Prostate gland (tissue), 2 donors: ENCODE data around the gene RHPN2. TPM values are rescaled to one million over a fixed set of nuclear protein-coding genes. Genes with fewer than 3 reads are reported as not detected.
"Not testable (repeated sequence)": the region's sequence is repeated elsewhere in the genome, so short reads cannot be mapped to it uniquely, and the experiment has no call there.

Experiments
- DNase-seq: peaks from one replicate; pipeline ENCODE4 v3.0.0-alpha.2; 2019; ENCODE audit warnings: low spot score
- H3K27ac ChIP-seq, 2 donors: fragments of 200-600 bp; sonication (generic); 2 replicates each; pipeline ENCODE4 v1.5.1; 2017 to 2019
- H3K27me3 ChIP-seq: fragments of 200-600 bp; sonication (generic); replicated peaks from 2 replicates; pipeline ENCODE4 v1.5.1; 2019; ENCODE audit not compliant: insufficient read depth
- H3K36me3 ChIP-seq, 2 donors: fragments of 200-600 bp; sonication (generic); 1 replicate in 1 of 2; 2 replicates in 1 of 2; pipeline versions ENCODE4 v1.5.1 to v1.8.1; 2017 to 2019
- H3K4me1 ChIP-seq: fragments of 200-600 bp; sonication (generic); replicated peaks from 2 replicates; pipeline ENCODE4 v1.5.1; 2019
- H3K4me3 ChIP-seq, 2 donors: fragments of 200-600 bp; sonication (generic); 2 replicates each; pipeline ENCODE4 v1.5.1; 2017 to 2019
- H3K9me3 ChIP-seq: fragments of 200-600 bp; sonication (generic); 2 replicates; pipeline ENCODE4 v1.5.1; 2017
- POLR2A ChIP-seq: fragments of 450-650 bp; IDR thresholded peaks from one replicate; pipeline ENCODE4 v1.6.1; 2016; ENCODE audit warnings: antibody characterized with exemption, mild to moderate bottlenecking
- POLR2AphosphoS5 ChIP-seq: sonication (generic); formaldehyde crosslinking; IDR thresholded peaks from one replicate; pipeline ENCODE4 v1.6.1; 2017; ENCODE audit warnings: antibody characterized with exemption
- WGBS: methylation state at CpG from one replicate; pipeline ENCODE4 v1.1.5; 2018; 5-methylcytosine and 5-hydroxymethylcytosine counted together
- intact Hi-C: fragments of 100-400 bp; cut with DNase I; formaldehyde crosslinking; loops from one replicate; pipeline ENCODE4 v1.14.2; 2022
- total RNA-seq, 2 donors: library from RNA; depleted of rRNA; stranded (reverse); fragments of >200 nt; gene quantifications; one replicate each; pipeline ENCODE4 v1.1.0, GENCODE V29; 2016
- TF ChIP-seq, protein P1 (sequence below), 4 experiments: fragments of 200-600 bp in 2 of 4; fragments of 450-650 bp in 2 of 4; sonication (generic) in 2 of 4; IDR thresholded peaks; 1 replicate in 3 of 4; 2 replicates in 1 of 4; pipeline ENCODE4 v1.5.1; 2016 to 2019; ENCODE audit warnings: antibody characterized with exemption in 4 of 4, mild to moderate bottlenecking in 2 of 4, moderate library complexity in 2 of 4

RHPN2 gene
- total RNA-seq, 2 donors from 2014 or later, result 46.2 to 95.0 TPM

DNA sequence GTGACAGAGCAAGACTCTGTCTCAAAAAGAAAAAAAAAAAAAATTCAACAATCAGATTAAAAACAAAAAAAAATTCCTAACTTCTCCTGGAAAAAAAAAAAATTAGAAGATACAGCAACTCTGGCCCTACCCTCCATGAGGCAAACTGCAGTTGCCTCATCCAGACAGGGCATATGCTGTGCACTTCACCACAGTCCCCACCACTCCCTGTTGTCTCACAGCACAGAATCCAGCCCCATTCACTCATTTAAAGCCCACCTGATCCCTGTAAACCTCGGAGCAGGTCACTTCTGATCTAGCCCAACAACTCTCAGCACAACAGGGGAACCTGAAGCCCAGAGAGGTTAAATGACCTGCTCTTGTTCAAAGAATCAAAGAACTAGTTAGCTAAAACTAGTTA lies 24.9 kb downstream of the RHPN2 start:
- peak overlapping the region; percentile 63 to 87 for H3K27ac ChIP-seq

DNA sequence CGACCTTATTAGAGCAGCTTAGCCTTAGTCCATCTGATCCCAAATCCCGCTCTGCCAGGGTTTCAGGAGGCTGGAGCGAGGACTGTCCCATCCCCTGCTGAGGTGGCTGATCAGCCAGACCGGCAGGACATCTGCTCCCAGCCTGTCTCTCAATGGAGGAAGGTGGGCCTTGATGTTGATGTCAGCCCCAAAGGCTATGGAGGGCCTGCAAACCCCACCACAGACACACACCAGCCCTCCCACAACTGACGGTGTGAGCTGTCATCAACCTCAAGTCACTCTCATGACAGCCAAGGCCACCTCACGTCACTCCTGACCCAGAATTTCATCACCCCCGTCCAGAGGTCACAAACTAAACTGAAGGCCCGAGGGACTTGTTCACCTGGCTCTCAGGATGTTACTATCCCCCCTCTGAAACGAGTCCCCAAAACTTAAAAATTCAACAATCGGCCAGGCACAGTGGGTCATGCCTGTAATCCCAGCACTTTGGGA lies 25.5 kb downstream of the RHPN2 start:
- Histone ChIP-seq H3K4me1 (peaks cover 5% of the 10 kb centered on the region), H3K27me3 (no peaks in the 10 kb centered on the region), H3K9me3 (no peaks in the 10 kb centered on the region), H3K27ac (peak overlapping the region; percentile 63 to 87), H3K4me3 (no peak overlapping the region), H3K36me3 (no peaks in the 10 kb centered on the region)
- peak; percentile 13 for TF ChIP-seq POLR2AphosphoS5
- TF ChIP-seq, protein P1, sequence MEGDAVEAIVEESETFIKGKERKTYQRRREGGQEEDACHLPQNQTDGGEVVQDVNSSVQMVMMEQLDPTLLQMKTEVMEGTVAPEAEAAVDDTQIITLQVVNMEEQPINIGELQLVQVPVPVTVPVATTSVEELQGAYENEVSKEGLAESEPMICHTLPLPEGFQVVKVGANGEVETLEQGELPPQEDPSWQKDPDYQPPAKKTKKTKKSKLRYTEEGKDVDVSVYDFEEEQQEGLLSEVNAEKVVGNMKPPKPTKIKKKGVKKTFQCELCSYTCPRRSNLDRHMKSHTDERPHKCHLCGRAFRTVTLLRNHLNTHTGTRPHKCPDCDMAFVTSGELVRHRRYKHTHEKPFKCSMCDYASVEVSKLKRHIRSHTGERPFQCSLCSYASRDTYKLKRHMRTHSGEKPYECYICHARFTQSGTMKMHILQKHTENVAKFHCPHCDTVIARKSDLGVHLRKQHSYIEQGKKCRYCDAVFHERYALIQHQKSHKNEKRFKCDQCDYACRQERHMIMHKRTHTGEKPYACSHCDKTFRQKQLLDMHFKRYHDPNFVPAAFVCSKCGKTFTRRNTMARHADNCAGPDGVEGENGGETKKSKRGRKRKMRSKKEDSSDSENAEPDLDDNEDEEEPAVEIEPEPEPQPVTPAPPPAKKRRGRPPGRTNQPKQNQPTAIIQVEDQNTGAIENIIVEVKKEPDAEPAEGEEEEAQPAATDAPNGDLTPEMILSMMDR (IDR thresholded peaks at IDR 0.05), result no peak
- intact Hi-C loops, result no loop called here
- 92% methylated on average over 10 of the region's 10 CpGs for WGBS
- DNase-seq, result no peak

More for the DNA sequence above, 24.9 kb downstream of the RHPN2 start:
- H3K4me1 ChIP-seq, result peaks cover 5% of the 10 kb centered on the region
- intact Hi-C loops, result no loop called here
- TF ChIP-seq POLR2AphosphoS5 (no peak), POLR2A (no peak)
- TF ChIP-seq, protein P1 (IDR thresholded peaks at IDR 0.05), result no peak
- no peaks in the 10 kb centered on the region for H3K9me3 ChIP-seq
- no peak overlapping the region for H3K4me3 ChIP-seq
- WGBS, result 80% methylated on average over 1 of the region's 1 CpG
- no peaks in the 10 kb centered on the region for H3K36me3 ChIP-seq
- no peaks in the 10 kb centered on the region for H3K27me3 ChIP-seq
- no peak for DNase-seq

DNA sequence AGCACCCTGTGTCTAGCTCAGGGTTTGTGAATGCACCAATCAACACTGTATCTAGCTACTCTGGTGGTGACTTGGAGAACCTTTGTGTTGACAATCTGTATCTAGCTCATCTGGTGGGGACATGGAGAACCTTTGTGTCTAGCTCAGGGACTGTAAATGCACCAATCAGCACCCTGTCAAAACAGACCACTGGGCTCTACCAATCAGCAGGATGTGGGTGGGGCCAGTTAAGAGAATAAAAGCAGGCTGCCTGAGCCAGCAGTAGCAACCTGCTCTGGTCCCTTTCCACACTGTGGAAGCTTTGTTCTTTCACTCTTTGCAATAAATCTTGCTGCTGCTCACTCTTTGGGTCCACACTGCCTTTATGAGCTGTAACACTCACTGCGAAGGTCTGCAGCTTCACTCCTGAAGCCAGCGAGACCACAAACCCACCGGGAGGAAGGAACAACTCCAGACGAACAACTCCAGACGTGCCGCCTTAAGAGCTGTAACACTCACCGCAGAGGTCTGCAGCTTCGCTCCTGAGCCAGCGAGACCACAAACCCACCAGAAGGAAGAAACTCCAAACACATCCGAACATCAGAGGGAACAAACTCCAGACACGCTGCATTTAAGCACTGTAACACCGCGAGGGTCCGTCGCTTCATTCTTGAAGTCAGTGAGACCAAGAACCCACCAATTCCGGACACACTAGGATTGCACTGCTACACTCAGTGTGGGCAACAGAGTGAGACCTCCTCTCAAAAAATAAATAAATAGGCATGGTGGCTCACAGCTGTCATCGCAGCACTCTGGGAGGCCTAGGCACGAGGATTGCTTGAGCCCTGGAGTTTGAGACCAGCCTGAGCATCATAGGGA lies 27.3 kb downstream of the RHPN2 start:
- H3K27me3 ChIP-seq, H3K4me1 ChIP-seq, intact Hi-C loops, H3K4me3 ChIP-seq, H3K36me3 ChIP-seq, H3K9me3 ChIP-seq: not testable (repeated sequence)
- peak overlapping the region; percentile 63 to 87 for H3K27ac ChIP-seq
- peak; percentile 49 for DNase-seq
- TF ChIP-seq, protein P1 (IDR thresholded peaks at IDR 0.05), result peak in 1 of 4 experiments; percentile 15
- TF ChIP-seq POLR2AphosphoS5, result peak; percentile 53
- WGBS, result 77% methylated on average over 18 of the region's 18 CpGs

DNA sequence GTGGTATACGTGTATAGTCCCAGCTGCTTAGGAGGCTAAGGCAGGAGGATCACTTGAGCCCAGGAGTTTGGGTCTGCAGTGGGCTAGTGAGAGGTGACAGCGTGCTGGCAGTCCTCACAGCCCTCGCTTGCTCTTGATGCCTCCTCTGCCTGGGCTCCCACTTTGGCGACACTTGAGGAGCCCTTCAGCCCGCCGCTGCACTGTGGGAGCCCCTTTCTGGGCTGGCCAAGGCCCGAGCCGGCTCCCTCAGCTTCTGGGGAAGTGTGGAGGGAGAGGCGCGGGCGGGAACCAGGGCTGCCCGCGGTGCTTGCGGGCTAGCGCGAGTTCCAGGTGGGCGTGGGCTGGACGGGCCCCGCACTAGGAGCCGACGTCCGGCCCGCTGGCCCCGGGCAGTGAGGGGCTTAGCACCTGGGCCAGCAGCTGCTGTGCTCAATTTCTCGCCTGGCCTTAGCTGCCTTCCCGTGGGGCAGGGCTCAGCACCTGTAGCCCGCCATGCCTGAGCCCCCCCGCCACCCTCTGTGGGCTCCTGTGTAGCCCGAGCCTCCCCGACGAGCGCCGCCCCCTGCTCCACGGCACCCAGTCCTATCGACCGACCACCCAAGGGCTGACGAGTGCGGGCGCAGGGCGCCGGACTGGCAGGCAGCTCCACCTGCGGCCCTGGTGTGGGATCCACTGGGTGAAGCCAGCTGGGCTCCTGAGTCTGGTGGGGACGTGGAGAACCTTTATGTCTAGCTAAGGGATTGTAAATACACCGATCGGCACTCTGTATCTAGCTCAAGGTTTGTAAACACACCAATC lies 28.1 kb downstream of the RHPN2 start:
- H3K27me3 ChIP-seq, DNase-seq, H3K36me3 ChIP-seq, H3K9me3 ChIP-seq, intact Hi-C loops, H3K4me3 ChIP-seq, H3K4me1 ChIP-seq: not testable (repeated sequence)
- 94% methylated on average over 43 of the region's 45 CpGs for WGBS
- peak overlapping the region; percentile 61 to 87 for H3K27ac ChIP-seq

DNA sequence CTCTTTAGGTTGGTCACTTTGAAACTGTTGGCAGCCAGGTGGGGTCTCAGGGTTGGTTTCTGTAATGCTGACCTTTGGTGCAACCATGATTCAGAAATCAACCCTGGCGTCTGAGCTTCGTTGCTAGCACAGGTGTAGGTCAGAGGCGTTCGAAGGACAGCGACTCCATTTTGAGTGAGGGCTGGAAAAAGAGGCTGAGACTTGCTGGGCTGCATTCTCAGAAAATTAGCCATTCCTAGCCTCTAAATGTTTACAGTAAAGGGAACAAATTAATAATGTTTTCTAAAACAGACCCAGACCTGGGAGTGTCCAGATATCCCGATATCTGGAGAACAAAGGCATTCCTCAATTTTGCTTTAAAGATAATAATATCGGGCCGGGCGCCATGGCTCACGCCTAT lies 29.2 kb downstream of the RHPN2 start:
- intact Hi-C loops, result no loop called here
- Histone ChIP-seq H3K27ac (peak overlapping the region; percentile 44 to 87), H3K36me3 (no peaks in the 10 kb centered on the region), H3K4me3 (no peak overlapping the region), H3K9me3 (no peaks in the 10 kb centered on the region), H3K27me3 (no peaks in the 10 kb centered on the region), H3K4me1 (peaks cover 4% of the 10 kb centered on the region)
- no peak for TF ChIP-seq POLR2A
- TF ChIP-seq, protein P1 (IDR thresholded peaks at IDR 0.05), result no peak
- no peak for DNase-seq
- 95% methylated on average over 10 of the region's 10 CpGs for WGBS
